SK-N-SH (cell line): Measurements from ENCODE around the gene C6orf89.

ENCODE experiments used
- EP300 ChIP-seq, 2 experiments: IDR thresholded peaks; 2 replicates each; pipeline versions ENCODE4 v1.4.0 to v1.6.1; 2012; ENCODE audit warnings: borderline replicate concordance in 1 of 2, low read depth in 1 of 2, low read length in 1 of 2
- EZH2phosphoT487 ChIP-seq: fragments of 200-600 bp; sonication (generic); IDR thresholded peaks from 2 replicates; pipeline ENCODE4 v1.6.1; 2017; ENCODE audit warnings: low read depth, mixed run types, mild to moderate bottlenecking, antibody characterized with exemption, moderate library complexity, borderline replicate concordance
- GABPA ChIP-seq: IDR thresholded peaks from 2 replicates; pipeline ENCODE4 v1.4.0; 2012; ENCODE audit warnings: low read depth, mild to moderate bottlenecking
- NFIC ChIP-seq: IDR thresholded peaks from 2 replicates; pipeline ENCODE4 v1.4.0; 2012; ENCODE audit warnings: borderline replicate concordance
- POLR2AphosphoS5 ChIP-seq: IDR thresholded peaks from 2 replicates; pipeline ENCODE4 v1.6.1; 2012; ENCODE audit warnings: low read depth, low read length
- TAF1 ChIP-seq: IDR thresholded peaks from 2 replicates; pipeline ENCODE4 v1.6.1; 2012; ENCODE audit warnings: low read depth, mild to moderate bottlenecking, low read length, moderate library complexity, borderline replicate concordance
- TCF12 ChIP-seq: IDR thresholded peaks from 2 replicates; pipeline ENCODE4 v1.4.0; 2012
- ZBTB33 ChIP-seq: IDR thresholded peaks from 2 replicates; pipeline ENCODE4 v1.4.0; 2012; ENCODE audit warnings: low read depth, borderline replicate concordance
- TF ChIP-seq, protein P1 (sequence below): fragments of 200-600 bp; sonication (generic); IDR thresholded peaks from 2 replicates; pipeline ENCODE4 v1.6.1; 2017; ENCODE audit warnings: antibody characterized with exemption, mild to moderate bottlenecking, moderate library complexity
- TF ChIP-seq, protein P2 (sequence below): IDR thresholded peaks from 2 replicates; pipeline ENCODE4 v1.6.1; 2012; ENCODE audit warnings: mild to moderate bottlenecking, low read depth, low read length, moderate library complexity

DNA sequence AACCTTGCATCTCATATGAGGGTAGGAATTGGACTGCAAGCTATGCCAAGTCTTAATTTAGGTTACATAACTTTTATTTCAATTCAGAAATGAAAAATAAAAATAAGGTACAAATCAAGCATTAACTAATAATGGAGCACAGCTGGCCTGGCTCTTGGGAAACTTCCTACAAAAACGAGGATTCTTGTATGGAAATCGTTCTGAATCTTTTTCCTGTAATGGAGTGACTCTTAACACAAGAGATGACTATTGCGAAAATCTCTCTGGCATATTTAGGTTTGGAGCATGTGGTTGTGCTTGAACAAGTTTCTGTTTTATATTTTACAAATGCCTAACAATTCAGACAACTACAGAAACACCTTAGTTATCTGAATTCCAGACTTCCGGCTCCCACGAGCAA is 34.8 kb downstream of the C6orf89 start:
- TF ChIP-seq EZH2phosphoT487 (no peak), POLR2AphosphoS5 (no peak), EP300 (IDR thresholded peaks at IDR 0.05; ENCODE audit: borderline replicate concordance in 1 of 2, low read depth in 1 of 2, low read length in 1 of 2) (no peak), TAF1 (no peak), TCF12 (no peak), NFIC (no peak), ZBTB33 (no peak), GABPA (no peak)
- TF ChIP-seq, protein P1, sequence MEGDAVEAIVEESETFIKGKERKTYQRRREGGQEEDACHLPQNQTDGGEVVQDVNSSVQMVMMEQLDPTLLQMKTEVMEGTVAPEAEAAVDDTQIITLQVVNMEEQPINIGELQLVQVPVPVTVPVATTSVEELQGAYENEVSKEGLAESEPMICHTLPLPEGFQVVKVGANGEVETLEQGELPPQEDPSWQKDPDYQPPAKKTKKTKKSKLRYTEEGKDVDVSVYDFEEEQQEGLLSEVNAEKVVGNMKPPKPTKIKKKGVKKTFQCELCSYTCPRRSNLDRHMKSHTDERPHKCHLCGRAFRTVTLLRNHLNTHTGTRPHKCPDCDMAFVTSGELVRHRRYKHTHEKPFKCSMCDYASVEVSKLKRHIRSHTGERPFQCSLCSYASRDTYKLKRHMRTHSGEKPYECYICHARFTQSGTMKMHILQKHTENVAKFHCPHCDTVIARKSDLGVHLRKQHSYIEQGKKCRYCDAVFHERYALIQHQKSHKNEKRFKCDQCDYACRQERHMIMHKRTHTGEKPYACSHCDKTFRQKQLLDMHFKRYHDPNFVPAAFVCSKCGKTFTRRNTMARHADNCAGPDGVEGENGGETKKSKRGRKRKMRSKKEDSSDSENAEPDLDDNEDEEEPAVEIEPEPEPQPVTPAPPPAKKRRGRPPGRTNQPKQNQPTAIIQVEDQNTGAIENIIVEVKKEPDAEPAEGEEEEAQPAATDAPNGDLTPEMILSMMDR, result no peak
- TF ChIP-seq, protein P2, sequence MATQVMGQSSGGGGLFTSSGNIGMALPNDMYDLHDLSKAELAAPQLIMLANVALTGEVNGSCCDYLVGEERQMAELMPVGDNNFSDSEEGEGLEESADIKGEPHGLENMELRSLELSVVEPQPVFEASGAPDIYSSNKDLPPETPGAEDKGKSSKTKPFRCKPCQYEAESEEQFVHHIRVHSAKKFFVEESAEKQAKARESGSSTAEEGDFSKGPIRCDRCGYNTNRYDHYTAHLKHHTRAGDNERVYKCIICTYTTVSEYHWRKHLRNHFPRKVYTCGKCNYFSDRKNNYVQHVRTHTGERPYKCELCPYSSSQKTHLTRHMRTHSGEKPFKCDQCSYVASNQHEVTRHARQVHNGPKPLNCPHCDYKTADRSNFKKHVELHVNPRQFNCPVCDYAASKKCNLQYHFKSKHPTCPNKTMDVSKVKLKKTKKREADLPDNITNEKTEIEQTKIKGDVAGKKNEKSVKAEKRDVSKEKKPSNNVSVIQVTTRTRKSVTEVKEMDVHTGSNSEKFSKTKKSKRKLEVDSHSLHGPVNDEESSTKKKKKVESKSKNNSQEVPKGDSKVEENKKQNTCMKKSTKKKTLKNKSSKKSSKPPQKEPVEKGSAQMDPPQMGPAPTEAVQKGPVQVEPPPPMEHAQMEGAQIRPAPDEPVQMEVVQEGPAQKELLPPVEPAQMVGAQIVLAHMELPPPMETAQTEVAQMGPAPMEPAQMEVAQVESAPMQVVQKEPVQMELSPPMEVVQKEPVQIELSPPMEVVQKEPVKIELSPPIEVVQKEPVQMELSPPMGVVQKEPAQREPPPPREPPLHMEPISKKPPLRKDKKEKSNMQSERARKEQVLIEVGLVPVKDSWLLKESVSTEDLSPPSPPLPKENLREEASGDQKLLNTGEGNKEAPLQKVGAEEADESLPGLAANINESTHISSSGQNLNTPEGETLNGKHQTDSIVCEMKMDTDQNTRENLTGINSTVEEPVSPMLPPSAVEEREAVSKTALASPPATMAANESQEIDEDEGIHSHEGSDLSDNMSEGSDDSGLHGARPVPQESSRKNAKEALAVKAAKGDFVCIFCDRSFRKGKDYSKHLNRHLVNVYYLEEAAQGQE, result no peak
